Activated naive CD8-positive, alpha-beta T cell treated with anti-CD3 and anti-CD28 coated beads, Interleukin-2, amount 10 ng/mL, durations not matched to agents 7 days and 5 days (primary cell): ENCODE data around the gene UBE2G2. TPM values are rescaled to one million over a fixed set of nuclear protein-coding genes. Genes with fewer than 3 reads are reported as not detected.

ENCODE experiments used
- ATAC-seq: fragments of 150-1000 bp; cut with Tn5 transposase; one replicate; pipeline ENCODE4 v1.10.0; 2021; ENCODE audit warnings: low read depth, moderate library complexity
- POLR2A ChIA-PET: fragments of 350-600 bp; sonication (Branson Sonifier 250); formaldehyde crosslinking; loops from one replicate; lab custom pipeline; 2021; ENCODE audit warnings: antibody characterized with exemption; lab: Charles Lee
- DNase-seq: peaks from one replicate; pipeline ENCODE4 v3.0.0; 2021
- H3K27ac Mint-ChIP-seq: one replicate; pipeline ENCODE4 v1.8.0; 2022; ENCODE audit warnings: mild to moderate bottlenecking, mixed read lengths
- H3K27me3 Mint-ChIP-seq: one replicate; pipeline ENCODE4 v1.8.0; 2022; ENCODE audit warnings: mild to moderate bottlenecking, moderate library complexity, mixed read lengths
- H3K36me3 Mint-ChIP-seq: one replicate; pipeline ENCODE4 v1.8.0; 2021; ENCODE audit warnings: mild to moderate bottlenecking, mixed read lengths
- H3K4me1 Mint-ChIP-seq: one replicate; pipeline ENCODE4 v1.8.0; 2021; ENCODE audit warnings: mixed read lengths
- H3K4me3 Mint-ChIP-seq: one replicate; pipeline ENCODE4 v1.8.0; 2022; ENCODE audit warnings: mild to moderate bottlenecking, moderate library complexity, mixed read lengths
- H3K9me3 Mint-ChIP-seq: one replicate; pipeline ENCODE4 v1.8.0; 2021; ENCODE audit warnings: mixed read lengths
- total RNA-seq, 2 experiments: library from RNA; stranded (reverse); gene quantifications; one replicate each; pipeline ENCODE4 v1.2.3, GENCODE V29; 2021

UBE2G2 gene
- total RNA-seq, 2 experiments from 2014 or later: 111 TPM

DNA sequence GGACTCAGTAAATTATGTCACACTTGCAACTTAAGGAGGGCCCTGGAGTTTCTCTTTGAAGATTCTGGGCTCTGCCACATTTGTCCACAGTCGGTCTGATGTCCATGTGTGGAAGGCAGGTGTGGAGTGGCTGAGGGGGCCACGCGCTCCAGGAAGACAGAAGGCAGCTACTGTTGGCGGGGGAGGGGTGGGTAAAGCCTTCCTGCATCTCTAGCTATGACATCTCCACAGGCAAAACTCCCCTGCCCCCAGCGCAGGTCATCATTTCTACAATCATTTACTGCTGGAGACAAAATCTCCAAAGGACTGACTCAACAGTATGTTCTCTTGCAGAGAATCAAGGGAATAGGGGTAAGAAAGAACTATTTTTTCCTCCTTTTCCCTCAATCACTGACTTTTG, 78.9 kb downstream of the UBE2G2 start:
- ATAC-seq: no peak
- POLR2A ChIA-PET: no interaction called here
- H3K4me3 Mint-ChIP-seq: no peak overlapping the region

DNA sequence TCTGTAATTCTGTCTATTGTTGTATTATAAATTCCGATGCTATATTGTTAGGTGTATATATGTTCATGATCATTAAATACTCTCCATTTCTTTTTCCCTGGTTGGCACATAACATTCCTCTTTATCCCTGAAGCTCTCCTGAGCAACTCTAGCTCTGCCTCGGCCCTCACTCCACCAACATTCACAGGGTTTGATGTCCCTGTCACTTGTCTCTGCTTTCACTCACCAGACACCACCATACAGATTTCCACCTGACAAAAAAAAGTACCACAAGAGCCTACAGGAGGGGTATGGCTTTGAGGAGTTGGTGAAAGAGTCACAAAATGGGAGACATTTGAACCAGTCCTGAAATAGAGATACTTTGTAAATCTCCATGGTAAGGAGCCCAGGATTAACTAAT, 81.5 kb downstream of the UBE2G2 start:
- peaks cover 12% of the 10 kb centered on the region for H3K4me1 Mint-ChIP-seq
- POLR2A ChIA-PET: no interaction called here
- no peak for ATAC-seq
- H3K4me3 Mint-ChIP-seq: no peak overlapping the region
- peaks cover 78% of the 10 kb centered on the region for H3K27me3 Mint-ChIP-seq
- no peak for DNase-seq
- no peaks in the 10 kb centered on the region for H3K36me3 Mint-ChIP-seq
- no peak overlapping the region for H3K27ac Mint-ChIP-seq
- no peaks in the 10 kb centered on the region for H3K9me3 Mint-ChIP-seq

More for the DNA sequence above, 78.9 kb downstream of the UBE2G2 start:
- Mint-ChIP-seq H3K4me1 (peaks cover 9% of the 10 kb centered on the region), H3K27me3 (peaks cover 72% of the 10 kb centered on the region), H3K27ac (no peak overlapping the region), H3K36me3 (no peaks in the 10 kb centered on the region), H3K9me3 (no peaks in the 10 kb centered on the region)
- DNase-seq: no peak

Other genes with a start within 250 kb of the UBE2G2 start
- not detected for gene KRTAP10-3, start 243.0 kb downstream of the UBE2G2 start, total RNA-seq
- gene KRTAP10-4, start 228.1 kb downstream of the UBE2G2 start, total RNA-seq: not detected
- gene KRTAP10-5, start 221.2 kb downstream of the UBE2G2 start, total RNA-seq: not detected
- not detected for gene KRTAP10-6, start 209.3 kb downstream of the UBE2G2 start, total RNA-seq
- not detected for gene KRTAP10-7, start 201.2 kb downstream of the UBE2G2 start, total RNA-seq
- gene KRTAP10-8, start 189.7 kb downstream of the UBE2G2 start, total RNA-seq: not detected
- gene KRTAP10-9, start 174.7 kb downstream of the UBE2G2 start, total RNA-seq: not detected
- gene KRTAP10-10, start 164.5 kb downstream of the UBE2G2 start, total RNA-seq: not detected
- not detected for gene KRTAP10-11, start 155.4 kb downstream of the UBE2G2 start, total RNA-seq
- gene KRTAP12-4, start 147.2 kb downstream of the UBE2G2 start, total RNA-seq: not detected
- gene KRTAP12-3, start 143.9 kb downstream of the UBE2G2 start, total RNA-seq: not detected
- gene KRTAP12-2, start 134.9 kb downstream of the UBE2G2 start, total RNA-seq: not detected
- gene KRTAP12-1, start 119.7 kb downstream of the UBE2G2 start, total RNA-seq: not detected
- gene KRTAP10-12, start 104.6 kb downstream of the UBE2G2 start, total RNA-seq: not detected
- not detected for gene TSPEAR, start 90.2 kb downstream of the UBE2G2 start, total RNA-seq
- gene SUMO3, start 16.2 kb upstream of the UBE2G2 start, total RNA-seq: 10 to 100 TPM; 81.5 to 82.6 TPM
- 10 to 100 TPM; 66.1 to 73.2 TPM for gene PTTG1IP, start 71.9 kb upstream of the UBE2G2 start, total RNA-seq
- gene ITGB2, start 119.1 kb upstream of the UBE2G2 start, total RNA-seq: 100 to 1,000 TPM; 416 to 452 TPM
- 10 to 100 TPM; 44.2 to 44.3 TPM for gene SLX9, start 138.2 kb upstream of the UBE2G2 start, total RNA-seq